ENCODE data around the gene TTC21A. TPM values are rescaled to one million over a fixed set of nuclear protein-coding genes. Genes with fewer than 3 reads are reported as not detected.

TTC21A gene
- total RNA-seq, 4 donors from 2014 or later, result 1.7 to 8.6 (median 3.9) TPM

GRCh38 chr3:39097716-39098472, 9.6 kb upstream of the TTC21A start:
- H3K4me3 ChIP-seq, result no peak overlapping the region
- no peak overlapping the region for H3K27ac ChIP-seq (replicated peaks in 1 of 4)
- TF ChIP-seq CTCF (IDR thresholded peaks at IDR 0.05), result no peak
- no peak for TF ChIP-seq EP300 (IDR thresholded peaks at IDR 0.05)
- TF ChIP-seq POLR2AphosphoS5 (IDR thresholded peaks at IDR 0.05), result no peak
- no peak for TF ChIP-seq POLR2A (IDR thresholded peaks at IDR 0.05; ENCODE audit: low read depth)
- no peaks in the 10 kb centered on the region for H3K9me3 ChIP-seq
- H3K27me3 ChIP-seq, result no peaks in the 10 kb centered on the region
- 78% methylated on average over 4 of the region's 8 CpGs for WGBS
- peak; percentile 89 for DNase-seq (ENCODE audit: extremely low spot score)
- H3K4me1 ChIP-seq, result peaks cover 10 to 36% (median 25%) of the 10 kb centered on the region in 4 donors
- intact Hi-C loops (cut with DNase I), result no loop called here
- H3K36me3 ChIP-seq, result peaks cover 53 to 96% (median 83%) of the 10 kb centered on the region in 4 donors

DNA sequence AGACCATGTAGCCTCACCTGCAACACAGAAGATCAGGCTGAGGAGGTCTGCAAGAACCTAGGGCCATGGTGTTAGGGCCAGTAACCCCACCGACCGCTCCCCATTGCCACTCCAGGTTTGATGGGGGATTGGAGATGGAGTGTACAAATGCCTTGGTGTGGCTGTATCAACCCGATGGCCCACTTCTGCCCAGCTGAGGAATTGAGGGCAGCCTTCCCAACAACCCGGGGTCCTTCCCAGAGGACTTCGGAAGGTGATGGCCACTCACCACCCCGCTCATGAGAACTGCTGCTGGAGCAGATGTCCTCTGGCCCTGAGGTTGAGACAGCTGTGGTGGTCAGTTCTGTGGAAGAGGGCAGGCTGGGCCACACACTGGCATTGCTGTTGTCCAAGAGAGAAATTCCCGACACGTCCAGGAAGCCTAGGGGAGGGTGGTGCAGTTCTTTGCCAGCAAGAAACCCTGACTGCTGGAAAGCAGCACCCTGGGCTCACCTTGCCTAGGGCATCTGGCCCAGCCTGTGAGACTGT, 8.9 kb upstream of the TTC21A start:
- WGBS, result 90% methylated on average over 2 of the region's 8 CpGs
- H3K9me3 ChIP-seq, result no peaks in the 10 kb centered on the region
- H3K4me1 ChIP-seq, result peaks cover 16 to 43% (median 32%) of the 10 kb centered on the region in 4 donors
- H3K36me3 ChIP-seq, result peaks cover 48 to 90% (median 76%) of the 10 kb centered on the region in 4 donors
- H3K4me3 ChIP-seq, result no peak overlapping the region
- intact Hi-C loops (cut with DNase I), result no loop called here
- H3K27ac ChIP-seq (replicated peaks in 1 of 4), result no peak overlapping the region
- DNase-seq (ENCODE audit: extremely low spot score), result peak; percentile 81
- TF ChIP-seq EP300 (IDR thresholded peaks at IDR 0.05), result no peak
- TF ChIP-seq POLR2A (IDR thresholded peaks at IDR 0.05; ENCODE audit: low read depth), result no peak
- TF ChIP-seq CTCF (IDR thresholded peaks at IDR 0.05), result no peak
- no peak for TF ChIP-seq POLR2AphosphoS5 (IDR thresholded peaks at IDR 0.05)
- H3K27me3 ChIP-seq, result no peaks in the 10 kb centered on the region

DNA sequence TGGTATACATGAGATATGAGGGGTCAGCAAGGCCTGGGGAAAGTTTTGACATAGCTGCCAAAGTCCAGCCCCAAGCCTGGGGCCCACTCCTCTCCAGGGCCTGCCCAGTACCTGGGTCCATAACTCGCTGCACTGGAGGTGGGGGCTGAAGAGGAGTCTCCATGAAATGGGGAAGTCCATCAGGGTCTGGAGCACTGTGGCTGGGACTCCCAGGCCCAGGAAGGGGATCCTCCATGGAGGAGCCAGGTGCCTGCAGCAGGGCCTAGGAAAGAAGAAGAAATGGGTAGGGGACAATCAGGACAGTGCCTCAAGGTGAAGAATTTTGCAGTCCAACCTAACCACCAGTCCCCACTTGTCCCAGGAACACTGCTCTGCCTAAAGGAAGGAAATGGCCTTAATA, 8.2 kb upstream of the TTC21A start:
- H3K4me3 ChIP-seq, result no peak overlapping the region
- peak; percentile 64 for DNase-seq (ENCODE audit: extremely low spot score)
- 89% methylated on average over 1 of the region's 1 CpG for WGBS
- H3K27ac ChIP-seq (replicated peaks in 1 of 4), result no peak overlapping the region
- H3K27me3 ChIP-seq, result no peaks in the 10 kb centered on the region
- H3K4me1 ChIP-seq, result peaks cover 23 to 50% (median 39%) of the 10 kb centered on the region in 4 donors
- peaks cover 41 to 83% (median 70%) of the 10 kb centered on the region in 4 donors for H3K36me3 ChIP-seq
- intact Hi-C loops (cut with DNase I), result no loop called here
- H3K9me3 ChIP-seq, result no peaks in the 10 kb centered on the region
- TF ChIP-seq EP300 (IDR thresholded peaks at IDR 0.05) (no peak), POLR2A (IDR thresholded peaks at IDR 0.05; ENCODE audit: low read depth) (no peak), CTCF (IDR thresholded peaks at IDR 0.05) (no peak), POLR2AphosphoS5 (IDR thresholded peaks at IDR 0.05) (no peak)

- DNase-seq (ENCODE audit: extremely low spot score), result peak; percentile 77
- Histone ChIP-seq H3K4me1 (peaks cover 30 to 52% (median 45%) of the 10 kb centered on the region in 4 donors), H3K27me3 (no peaks in the 10 kb centered on the region), H3K9me3 (no peaks in the 10 kb centered on the region), H3K4me3 (no peak overlapping the region), H3K36me3 (peaks cover 34 to 76% (median 63%) of the 10 kb centered on the region in 4 donors), H3K27ac (replicated peaks in 1 of 4) (no peak overlapping the region)
- no peak for TF ChIP-seq EP300 (IDR thresholded peaks at IDR 0.05)
- TF ChIP-seq POLR2AphosphoS5 (IDR thresholded peaks at IDR 0.05), result no peak
- no peak for TF ChIP-seq CTCF (IDR thresholded peaks at IDR 0.05)
- TF ChIP-seq POLR2A (IDR thresholded peaks at IDR 0.05; ENCODE audit: low read depth), result no peak
- WGBS, result 89% methylated on average over 2 of the region's 2 CpGs
- intact Hi-C loops (cut with DNase I), result no loop called here
Observed at GRCh38 chr3:39099738-39100499, 7.6 kb upstream of the TTC21A start.
